ENCODE results near the gene IMP3.
A peak's percentile ranks its signal among the peaks of the same experiment; 100 is the strongest.
"Not testable (repeated sequence)": the region's sequence is repeated elsewhere in the genome, so short reads cannot be mapped to it uniquely, and the experiment has no call there.

IMP3 gene

GRCh38 chr15:75650908-75651809 lies 11.1 kb upstream of the IMP3 start:
- DNase-seq (ENCODE audit: low read depth in 2 of 2) = no peak

- no peak for DNase-seq (ENCODE audit: low read depth in 2 of 2)
These were observed 9.8 kb upstream of the IMP3 start for GRCh38 chr15:75649848-75650247.

GRCh38 chr15:75649045-75649761 lies 9.2 kb upstream of the IMP3 start:
- no peak for DNase-seq (ENCODE audit: low read depth in 2 of 2)

GRCh38 chr15:75648156-75649000 lies 8.4 kb upstream of the IMP3 start:
- DNase-seq (ENCODE audit: low read depth in 2 of 2) = no peak

GRCh38 chr15:75647370-75648155 lies 7.5 kb upstream of the IMP3 start, which contains the start of gene SNX33:
Gene SNX33 (plus strand): TSS chr15:75647912. CDS start chr15:75649103, 1,191 bp downstream.
- DNase-seq (ENCODE audit: low read depth in 2 of 2) = peak; percentile 37 to 40

- no peak for DNase-seq (ENCODE audit: low read depth in 2 of 2)
These were observed 6.9 kb upstream of the IMP3 start for GRCh38 chr15:75646944-75647364.

GRCh38 chr15:75646112-75646943 lies 6.3 kb upstream of the IMP3 start:
- no peak for DNase-seq (ENCODE audit: low read depth in 2 of 2)

GRCh38 chr15:75644376-75644775 lies 4.4 kb upstream of the IMP3 start:
- DNase-seq (ENCODE audit: low read depth in 2 of 2) = no peak

GRCh38 chr15:75641603-75642002 lies 1.6 kb upstream of the IMP3 start:
- DNase-seq (ENCODE audit: low read depth in 2 of 2) = no peak

GRCh38 chr15:75641179-75641503 lies 1.1 kb upstream of the IMP3 start:
- DNase-seq (ENCODE audit: low read depth in 2 of 2) = no peak

- DNase-seq (ENCODE audit: low read depth in 2 of 2) = peak in 1 of 2 donors; percentile 31
These were observed 607 bp upstream of the IMP3 start for GRCh38 chr15:75640483-75641178.

- no peak for DNase-seq (ENCODE audit: low read depth in 2 of 2)
These were observed 774 bp downstream of the IMP3 start for GRCh38 chr15:75639191-75639708.

- no peak for DNase-seq (ENCODE audit: low read depth in 2 of 2)
These were observed 2.6 kb downstream of the IMP3 start for GRCh38 chr15:75637245-75638009.

- DNase-seq (ENCODE audit: low read depth in 2 of 2) = no peak
These were observed 4.0 kb downstream of the IMP3 start for GRCh38 chr15:75636026-75636425.

GRCh38 chr15:75633922-75634321 lies 6.1 kb downstream of the IMP3 start:
- not testable (repeated sequence) for DNase-seq (ENCODE audit: low read depth in 2 of 2)

GRCh38 chr15:75631935-75632334 lies 8.1 kb downstream of the IMP3 start:
- DNase-seq (ENCODE audit: low read depth in 2 of 2) = no peak

GRCh38 chr15:75625542-75626347 lies 14.3 kb downstream of the IMP3 start, which contains the start of gene SNUPN:
Gene SNUPN (minus strand): TSS chr15:75625725. CDS start chr15:75621051, 4,674 bp downstream.
- peak; percentile 82 to 86 for DNase-seq (ENCODE audit: low read depth in 2 of 2)

GRCh38 chr15:75622505-75622904 lies 17.5 kb downstream of the IMP3 start:
- DNase-seq (ENCODE audit: low read depth in 2 of 2) = no peak
